22Rv1 (cell line): ENCODE data around the gene TET2.

Experiments used
- H3K27ac ChIP-seq: fragments of 450-650 bp; 2 replicates; pipeline ENCODE4 v1.5.1; 2017
- CTCF ChIP-seq: fragments of 450-650 bp; IDR thresholded peaks from 2 replicates; pipeline ENCODE4 v1.5.1; 2017; ENCODE audit warnings: mild to moderate bottlenecking
- ZFX ChIP-seq: fragments of 450-650 bp; IDR thresholded peaks from 2 replicates; pipeline ENCODE4 v1.6.1; 2017; ENCODE audit warnings: antibody characterized with exemption, borderline replicate concordance

The TET2 gene

GRCh38 chr4:105164548-105164947 lies 17.9 kb downstream of the TET2 start:
- TF ChIP-seq CTCF, result no peak
- TF ChIP-seq ZFX, result no peak
- H3K27ac ChIP-seq, result no peak overlapping the region

- TF ChIP-seq CTCF (no peak), ZFX (no peak)
- H3K27ac ChIP-seq, result no peak overlapping the region
These were observed 19.4 kb downstream of the TET2 start for GRCh38 chr4:105166066-105166465.

DNA sequence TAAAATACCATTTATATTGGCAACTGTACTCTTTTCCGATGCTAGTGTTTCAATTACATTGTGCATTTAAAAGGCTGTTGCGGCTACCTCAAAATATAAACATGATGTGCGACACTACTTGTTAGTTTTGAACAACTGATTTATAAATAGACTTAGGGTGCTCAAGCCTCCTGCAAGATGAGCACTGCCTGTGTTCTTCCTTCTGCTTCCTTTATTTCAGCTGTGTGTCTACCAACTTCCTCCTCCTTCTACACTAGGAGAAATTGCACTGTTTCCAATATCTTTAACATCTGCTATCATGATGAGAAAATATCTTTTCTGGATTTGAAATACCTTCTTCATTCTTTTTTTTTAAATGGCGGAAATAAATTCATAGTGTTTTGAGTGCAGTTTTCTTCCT lies 24.0 kb downstream of the TET2 start:
- H3K27ac ChIP-seq, result no peak overlapping the region
- TF ChIP-seq CTCF (no peak), ZFX (no peak)

DNA sequence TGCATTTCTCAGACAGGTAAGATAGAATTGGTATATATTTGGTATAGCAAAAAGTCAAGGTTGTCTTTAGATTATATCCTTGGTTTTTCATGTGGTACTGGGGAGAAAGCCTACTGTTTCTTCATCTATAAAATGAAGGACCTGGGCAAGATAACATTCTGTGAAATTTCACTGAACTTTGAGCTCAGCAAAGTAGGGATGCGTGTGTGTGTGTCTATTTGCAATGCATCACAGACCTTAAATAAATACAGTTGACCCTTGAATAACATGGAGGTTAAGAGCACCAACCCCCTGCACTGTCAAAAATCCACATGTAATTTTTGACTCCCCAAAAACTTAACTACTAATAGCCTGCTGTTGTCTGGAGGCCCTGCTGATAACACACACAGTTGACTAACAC lies 25.2 kb downstream of the TET2 start:
- TF ChIP-seq CTCF (no peak), ZFX (no peak)
- no peak overlapping the region for H3K27ac ChIP-seq

GRCh38 chr4:105174098-105174497 lies 27.4 kb downstream of the TET2 start:
- no peak overlapping the region for H3K27ac ChIP-seq

DNA sequence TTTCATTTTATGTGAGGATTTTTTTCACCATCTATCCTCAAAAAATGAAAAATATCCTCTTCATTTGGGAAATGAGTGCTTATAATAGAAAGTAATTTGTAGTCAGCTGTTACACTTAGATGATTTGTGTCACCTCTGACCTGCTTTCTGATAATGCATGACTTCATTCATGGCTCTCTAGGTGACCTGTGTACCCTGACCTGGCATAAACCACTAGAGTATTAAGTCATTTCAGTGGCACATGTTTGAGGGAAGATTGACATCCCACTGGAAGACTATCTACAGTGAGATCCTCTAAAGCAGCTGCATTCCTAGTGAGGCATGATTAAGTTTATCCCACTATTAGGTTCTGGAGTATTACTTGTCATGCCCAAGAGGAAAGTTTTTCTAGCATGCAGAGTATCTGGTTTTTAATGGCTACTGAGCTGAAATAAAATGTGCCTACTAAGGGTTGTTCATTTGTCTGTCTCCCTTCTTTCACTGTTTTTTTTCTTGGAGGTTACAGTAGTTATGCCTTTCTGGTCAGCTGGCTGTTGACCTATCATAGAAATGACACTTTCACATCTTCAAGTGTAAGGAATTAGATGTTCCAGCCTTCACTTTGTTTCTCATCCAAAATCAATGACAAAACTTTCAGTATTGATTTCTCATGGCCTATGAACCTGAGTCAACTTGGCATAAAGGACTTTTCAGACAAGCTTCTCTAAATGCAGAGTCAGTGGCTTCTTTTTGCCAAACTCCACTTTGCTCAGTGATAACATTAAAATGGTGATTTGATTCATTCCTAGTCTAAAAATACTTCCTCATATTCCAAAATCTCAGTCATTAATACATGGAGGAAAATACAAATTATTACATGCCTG lies 33.1 kb downstream of the TET2 start:
- TF ChIP-seq CTCF (no peak), ZFX (no peak)
- H3K27ac ChIP-seq, result no peak overlapping the region

More at GRCh38 chr4:105174098-105174497, 27.4 kb downstream of the TET2 start:
- TF ChIP-seq CTCF (no peak), ZFX (no peak)

- TF ChIP-seq ZFX, result no peak
- no peak for TF ChIP-seq CTCF
- no peak overlapping the region for H3K27ac ChIP-seq
These were observed 34.6 kb downstream of the TET2 start for GRCh38 chr4:105181259-105181658.
